OCI-M2 (cell line): Measurements from ENCODE around the gene TAX1BP3.

Experiments
- DNase-seq: peaks from one replicate; lab custom pipeline; 2025; ENCODE audit not compliant: unreplicated experiment; lab: John Stamatoyannopoulos, UW

The TAX1BP3 gene

GRCh38 chr17:3630781-3631180 is 37.6 kb downstream of the TAX1BP3 start:
- no peak for DNase-seq

GRCh38 chr17:3627769-3628167 is 40.6 kb downstream of the TAX1BP3 start:
- DNase-seq: no peak

- DNase-seq: no peak
Measured at GRCh38 chr17:3626831-3627768, 41.3 kb downstream of the TAX1BP3 start.

- DNase-seq: no peak
Measured at GRCh38 chr17:3622977-3623594, 45.3 kb downstream of the TAX1BP3 start.

GRCh38 chr17:3621146-3621720 is 47.1 kb downstream of the TAX1BP3 start:
- no peak for DNase-seq

- no peak for DNase-seq
Measured at GRCh38 chr17:3615160-3615870, 53.1 kb downstream of the TAX1BP3 start.

- DNase-seq: no peak
Measured at GRCh38 chr17:3613124-3613523, 55.3 kb downstream of the TAX1BP3 start.
